ENCODE data around the gene POLR3H.
"Not testable (repeated sequence)": the region's sequence is repeated elsewhere in the genome, so short reads cannot be mapped to it uniquely, and the experiment has no call there.

POLR3H gene, protein sequence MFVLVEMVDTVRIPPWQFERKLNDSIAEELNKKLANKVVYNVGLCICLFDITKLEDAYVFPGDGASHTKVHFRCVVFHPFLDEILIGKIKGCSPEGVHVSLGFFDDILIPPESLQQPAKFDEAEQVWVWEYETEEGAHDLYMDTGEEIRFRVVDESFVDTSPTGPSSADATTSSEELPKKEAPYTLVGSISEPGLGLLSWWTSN

DNA sequence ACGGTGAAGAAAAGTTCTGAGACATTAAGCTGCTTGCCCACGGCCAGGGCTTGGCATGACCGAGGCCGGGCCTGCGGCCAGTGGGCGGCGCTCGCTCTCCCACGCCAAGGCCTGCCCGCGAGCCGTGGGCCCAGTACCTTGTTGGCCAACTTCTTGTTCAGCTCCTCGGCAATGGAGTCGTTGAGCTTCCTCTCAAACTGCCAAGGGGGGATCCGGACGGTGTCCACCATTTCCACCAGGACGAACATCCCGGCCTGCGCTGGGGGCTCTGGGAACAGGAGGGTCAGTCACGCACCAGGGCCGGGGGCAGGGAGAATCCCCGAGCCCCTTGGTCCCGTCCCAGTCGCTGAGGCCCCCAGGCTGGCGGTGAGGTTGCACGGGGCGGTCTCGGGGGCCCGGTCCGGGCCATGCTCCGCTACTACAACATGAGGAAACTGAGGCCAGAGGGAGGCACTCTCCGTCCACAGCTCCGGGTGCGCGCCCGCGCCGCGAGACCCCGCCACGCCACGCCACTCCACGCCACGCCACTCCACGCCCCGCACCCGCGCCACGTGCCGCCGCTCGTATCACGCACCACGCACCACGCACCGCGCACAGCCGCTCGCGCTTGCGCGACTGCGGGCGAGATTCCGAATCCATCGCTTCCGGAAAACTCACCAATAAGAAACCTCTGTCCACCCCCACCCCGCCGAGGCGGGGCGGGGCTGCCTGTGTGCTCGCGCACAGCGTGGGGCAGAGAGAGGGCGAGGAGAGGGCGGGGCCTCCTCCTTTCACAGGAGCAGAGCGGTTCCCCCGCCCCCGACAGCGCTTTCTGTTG is at the start of gene POLR3H:
TSS of gene POLR3H (minus strand) at position 617 of the 817 bp plus-strand sequence. CDS start at position 248, 369 bp downstream.
- peak; percentile 97 for DNase-seq

DNA sequence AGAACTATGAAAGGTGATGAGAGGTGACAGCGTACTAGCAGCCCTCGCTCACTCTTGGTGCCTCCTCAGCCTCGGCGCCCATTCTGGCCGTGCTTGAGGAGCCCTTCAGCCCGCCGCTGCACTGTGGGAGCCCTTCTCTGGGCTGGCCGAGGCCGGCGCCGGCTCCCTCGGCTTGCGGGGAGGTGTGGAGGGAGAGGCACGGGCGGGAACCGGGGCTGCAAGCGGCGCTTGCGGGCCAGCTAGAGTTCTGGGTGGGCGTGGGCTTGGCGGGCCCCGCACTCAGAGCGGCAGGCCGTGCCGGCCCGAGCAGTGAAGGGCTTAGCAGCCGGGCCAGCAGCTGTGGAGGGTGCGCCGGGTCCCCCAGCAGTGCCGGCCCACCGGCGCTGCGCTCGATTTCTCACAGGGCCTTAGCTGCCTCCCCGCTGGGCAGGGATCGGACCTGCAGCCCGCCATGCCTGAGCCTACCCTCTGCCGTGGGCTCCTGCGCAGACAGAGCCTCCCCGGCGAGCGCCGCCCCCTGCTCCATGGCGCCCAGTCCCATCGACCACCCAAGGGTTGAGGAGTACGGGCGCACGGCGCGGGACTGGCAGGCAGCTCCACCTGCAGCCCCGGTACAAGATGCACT is 49.2 kb upstream of the POLR3H start:
- not testable (repeated sequence) for DNase-seq

DNA sequence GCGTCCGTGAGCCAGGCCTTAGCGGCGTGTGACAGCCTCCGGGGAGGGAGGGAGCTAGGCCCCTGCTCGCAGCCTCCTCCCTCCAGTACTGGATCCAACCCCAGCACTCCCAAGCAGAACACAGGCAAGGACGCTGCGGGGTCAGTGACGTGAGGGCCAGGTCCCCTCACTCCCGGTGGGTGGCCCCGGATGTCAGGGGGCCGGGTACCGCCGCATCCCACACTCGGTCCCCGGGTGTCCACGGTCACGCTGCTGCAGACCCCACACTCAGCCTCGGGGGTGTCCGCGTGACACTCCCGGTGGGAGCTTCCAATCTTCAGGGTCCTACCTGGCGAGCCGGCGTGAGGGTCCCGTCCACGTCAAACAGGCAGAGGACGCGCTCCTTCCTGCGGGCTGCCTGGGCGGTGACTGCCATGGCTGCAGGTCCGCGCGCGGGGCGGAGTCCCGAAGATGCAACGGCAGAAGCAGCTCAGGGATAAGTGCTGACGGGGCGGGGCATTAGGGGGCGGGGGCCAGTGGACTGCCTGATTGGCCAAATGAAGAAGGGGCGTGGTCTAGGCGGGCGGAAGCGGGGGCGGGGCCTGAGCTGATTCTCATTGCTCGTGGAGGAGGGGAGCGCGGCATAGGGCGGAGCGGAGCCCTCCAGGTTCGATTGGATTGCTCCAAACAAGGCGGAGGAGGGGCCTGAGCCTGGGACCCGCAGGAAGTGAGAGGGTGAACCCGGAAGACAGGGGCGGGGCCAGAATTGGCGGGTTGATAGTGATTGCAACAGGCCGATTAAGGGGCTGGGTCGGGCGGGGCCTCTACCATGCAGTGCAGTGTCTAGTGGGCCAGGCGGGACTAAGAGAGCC is 45.3 kb upstream of the POLR3H start, which contains the start of gene PMM1:
TSS of gene PMM1 (minus strand) at position 450 of the 851 bp plus-strand sequence. CDS start at position 415, 35 bp downstream.
- DNase-seq, result peak; percentile 100

DNA sequence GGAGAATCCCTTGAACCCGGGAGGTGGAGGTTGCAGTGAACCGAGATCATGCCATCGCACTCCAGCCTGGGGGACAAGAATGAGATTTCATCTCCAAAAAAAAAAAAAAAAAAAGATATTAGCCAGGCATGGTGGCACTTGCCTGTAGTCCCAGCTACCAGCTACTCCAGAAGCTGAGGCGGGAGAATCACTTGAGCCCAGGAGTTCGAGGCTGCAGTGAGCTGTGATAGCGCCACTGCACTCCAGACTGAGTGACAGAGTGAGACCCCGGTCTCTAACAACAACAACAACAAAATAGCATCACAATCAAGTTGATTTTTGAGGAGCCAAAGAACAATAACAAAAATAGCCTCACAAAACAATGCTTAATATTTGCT is 43.1 kb upstream of the POLR3H start:
- no peak for DNase-seq

DNA sequence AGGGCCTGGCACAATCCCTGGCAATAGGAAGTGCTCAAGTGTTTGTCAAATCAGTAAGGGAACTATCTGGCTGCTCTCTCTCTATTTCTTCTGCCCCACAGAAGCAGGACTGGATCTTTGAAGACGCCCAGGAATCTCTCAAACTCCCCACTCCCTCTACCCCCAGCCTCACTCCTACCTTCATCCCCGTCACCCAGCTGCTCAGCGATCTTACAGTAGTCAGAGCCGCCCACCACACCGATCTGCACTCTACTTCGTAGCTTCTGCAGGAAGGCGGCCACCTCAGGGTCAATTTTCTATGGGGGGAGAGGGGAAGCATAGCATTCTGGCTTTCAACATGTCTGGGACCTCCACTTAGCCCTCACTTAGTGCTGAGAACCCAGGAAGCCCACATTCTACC is 41.6 kb upstream of the POLR3H start:
- no peak for DNase-seq

DNA sequence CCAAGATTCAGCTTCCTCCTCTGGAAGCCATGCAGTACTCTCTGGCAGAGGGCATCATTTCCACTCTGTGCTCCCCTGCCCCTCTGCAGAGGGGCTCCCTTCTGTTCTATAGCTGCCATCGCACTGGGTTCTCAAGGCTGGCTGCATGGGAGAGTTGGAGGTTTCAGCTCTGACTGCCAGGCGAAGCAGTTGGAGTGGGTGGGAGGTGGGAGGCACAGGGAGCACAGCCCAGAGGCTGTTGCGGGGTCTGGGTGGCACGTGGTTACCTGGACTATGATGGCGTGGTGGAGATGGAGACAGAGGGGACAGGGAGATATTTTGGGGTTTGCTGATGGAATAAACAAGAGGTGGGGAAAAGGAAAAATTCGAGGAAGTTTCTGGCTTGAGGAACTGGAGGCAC is 40.6 kb upstream of the POLR3H start:
- no peak for DNase-seq

DNA sequence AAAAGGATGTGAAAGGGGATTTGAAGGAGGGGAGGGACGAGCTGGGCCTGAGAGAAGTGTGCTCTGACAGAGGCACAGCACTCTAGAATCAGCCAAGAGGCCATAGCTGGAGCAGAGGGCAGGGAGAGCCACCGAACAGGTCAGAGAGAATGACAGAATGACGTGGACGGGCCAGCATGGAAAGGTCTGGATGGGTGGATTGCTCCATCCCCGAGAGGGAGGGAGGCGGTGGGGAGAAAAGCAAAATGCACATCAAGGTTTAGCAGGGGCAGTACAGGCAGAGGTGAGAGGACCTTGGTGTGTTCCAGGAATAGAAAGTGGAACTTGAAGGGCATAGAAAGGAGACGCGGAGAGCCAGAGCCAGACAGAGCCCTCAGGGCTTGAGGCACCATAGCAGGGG is 38.4 kb upstream of the POLR3H start:
- no peak for DNase-seq

DNA sequence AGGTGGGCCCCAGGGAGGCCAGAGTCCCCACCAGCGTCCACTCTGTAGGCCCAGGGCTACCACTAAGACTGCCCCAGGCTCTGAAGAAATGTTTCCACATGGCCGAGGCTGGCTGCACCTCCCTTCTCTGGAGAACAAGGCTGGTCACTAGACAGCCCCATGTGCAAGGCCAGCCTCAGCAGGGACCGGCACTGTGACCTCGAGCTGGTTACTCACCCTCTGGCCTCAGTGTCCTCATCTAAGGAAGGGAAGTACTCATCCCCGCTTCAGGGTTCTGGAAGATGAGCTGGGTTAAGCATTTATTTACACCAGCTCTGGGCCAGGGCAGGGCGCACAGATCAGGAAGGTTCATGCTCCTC is 35.7 kb upstream of the POLR3H start:
- no peak for DNase-seq

DNA sequence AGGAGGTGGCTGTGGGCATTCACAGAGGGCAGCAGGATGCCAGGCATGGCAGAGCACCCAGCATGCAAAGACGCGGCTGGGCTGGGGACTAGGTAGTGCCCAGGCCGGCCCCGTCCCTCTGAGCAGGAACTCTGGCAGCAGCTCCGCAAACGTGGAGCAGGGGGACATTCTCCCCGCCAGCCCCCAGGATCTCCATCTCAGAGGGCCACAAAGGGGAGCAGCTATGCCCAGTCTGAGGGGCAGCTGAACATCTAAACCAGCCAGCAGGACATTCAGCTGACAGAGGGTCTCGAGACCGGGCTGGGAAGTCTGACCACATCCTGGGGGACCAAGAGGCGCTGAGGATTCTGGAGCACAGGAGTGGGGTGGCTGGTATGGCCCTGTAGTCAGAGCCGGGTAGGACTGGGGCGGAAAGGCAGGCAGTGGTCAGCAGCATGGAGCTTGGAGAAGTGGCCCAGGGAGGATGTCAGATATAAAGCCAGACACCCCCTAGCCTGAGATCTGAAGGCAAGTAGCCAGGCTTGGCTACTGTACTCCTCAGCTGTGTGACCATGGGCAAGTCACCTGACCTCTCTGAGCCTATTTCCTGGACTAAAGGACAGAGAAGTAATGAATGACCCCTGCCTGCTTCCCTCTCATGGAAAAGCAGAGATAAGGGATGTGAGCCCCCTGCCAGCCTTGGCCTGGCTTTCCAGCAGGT is 35.2 kb upstream of the POLR3H start:
- no peak for DNase-seq

DNA sequence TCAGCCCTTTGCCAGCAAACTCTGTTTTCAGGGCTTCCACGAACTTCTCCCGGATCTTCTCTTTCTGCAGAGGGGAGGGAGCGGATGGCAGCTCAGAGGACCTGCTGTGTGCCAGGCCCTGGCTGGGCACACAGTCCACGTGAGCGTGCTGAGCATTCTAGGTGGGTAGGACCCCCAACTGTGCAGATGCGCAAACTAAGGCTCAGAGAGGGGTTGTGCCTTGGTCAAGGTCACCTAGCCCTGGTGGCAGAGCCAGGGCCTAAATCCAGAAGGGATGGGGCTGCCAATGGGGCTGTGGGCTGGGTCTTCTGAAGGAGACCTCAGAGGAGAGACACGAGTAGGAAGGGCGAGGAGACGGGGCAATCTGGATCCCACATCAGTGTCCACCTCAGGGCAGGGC is 34.5 kb upstream of the POLR3H start:
- DNase-seq, result no peak

DNA sequence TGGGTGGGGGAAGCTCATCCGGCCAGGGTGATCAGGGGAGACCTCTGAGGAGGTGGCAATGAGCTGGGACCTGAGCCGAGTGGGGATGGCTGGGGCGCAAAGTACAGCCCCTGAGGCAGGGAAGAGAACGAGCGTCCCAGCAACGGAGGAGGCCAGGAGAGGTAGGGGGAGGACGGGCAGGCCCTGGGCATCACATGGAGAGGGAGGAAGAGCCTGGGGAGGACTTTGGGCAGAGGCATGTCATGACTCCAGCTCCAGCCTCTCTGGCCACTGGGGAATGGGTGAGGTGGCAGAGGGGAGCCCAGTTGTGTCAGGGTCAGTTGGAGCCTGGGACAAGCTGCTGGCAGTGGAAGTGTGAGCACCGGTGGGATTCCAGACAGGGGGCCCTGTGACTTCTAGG is 33.8 kb upstream of the POLR3H start:
- no peak for DNase-seq

DNA sequence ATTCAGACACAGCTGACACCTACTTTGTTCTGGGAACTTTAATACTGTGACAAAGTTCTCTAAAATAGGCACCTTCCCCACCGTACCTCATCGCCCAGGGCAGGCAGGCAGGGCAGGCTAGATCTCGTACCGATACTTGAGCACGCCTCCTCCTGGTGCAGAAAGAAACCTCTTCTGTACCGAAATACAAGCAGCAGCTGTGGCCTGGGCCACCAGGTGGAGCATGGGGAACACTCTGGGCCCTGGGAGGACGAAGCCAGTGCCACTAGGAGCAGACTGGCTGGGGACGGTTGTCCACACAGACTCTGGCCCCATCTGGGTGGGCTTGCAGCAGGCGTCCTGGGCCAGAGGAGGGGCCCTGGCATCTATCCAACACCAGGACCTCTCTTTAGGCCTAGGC is 32.6 kb upstream of the POLR3H start:
- no peak for DNase-seq

DNA sequence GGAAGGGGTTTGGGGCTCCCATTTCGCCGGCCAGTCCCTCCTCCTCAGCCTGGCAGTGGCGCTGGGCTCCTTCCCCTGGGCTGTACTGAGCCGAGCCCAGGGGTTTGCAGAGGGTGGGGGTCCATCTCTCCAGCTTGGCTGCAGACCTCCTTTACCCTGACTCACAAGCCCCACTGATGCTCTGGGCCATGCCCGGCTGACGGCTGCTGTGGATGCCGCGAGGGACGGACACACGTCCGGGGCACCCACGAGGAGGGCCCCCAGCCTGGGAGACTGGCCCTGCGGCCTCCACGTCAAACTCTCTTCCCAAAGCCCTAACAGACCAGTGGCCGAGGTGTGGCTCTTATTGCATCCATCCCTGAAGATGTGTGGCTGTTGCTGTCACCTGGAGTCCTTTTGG is 31.3 kb upstream of the POLR3H start:
- DNase-seq, result no peak

DNA sequence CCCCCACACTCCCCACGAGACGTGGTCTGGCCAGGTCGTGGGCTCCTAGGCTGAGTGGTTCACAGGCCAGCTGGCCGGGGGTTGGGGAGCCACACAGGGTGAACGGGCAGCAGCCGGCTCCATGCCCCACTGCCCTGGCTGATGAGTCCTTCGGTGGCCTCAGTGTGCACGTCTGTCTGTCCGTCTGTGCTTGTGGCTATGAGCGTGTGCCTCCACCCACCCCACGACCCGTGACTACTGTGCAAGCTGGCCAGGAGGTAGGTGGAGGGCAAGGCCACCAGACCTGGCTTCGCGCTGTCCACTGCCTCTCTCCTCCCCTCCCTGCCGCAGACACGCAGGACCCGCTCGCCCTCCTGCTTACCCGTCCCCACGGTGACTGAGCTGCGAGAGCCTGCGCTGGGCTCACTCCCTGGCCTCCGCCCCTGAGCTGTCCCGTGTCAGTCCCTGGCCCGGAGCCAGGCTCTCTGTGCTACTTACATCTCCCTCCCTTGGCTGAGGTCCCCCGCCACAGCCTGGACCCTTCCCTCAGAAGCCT is 30.6 kb upstream of the POLR3H start:
- DNase-seq, result peak; percentile 35

DNA sequence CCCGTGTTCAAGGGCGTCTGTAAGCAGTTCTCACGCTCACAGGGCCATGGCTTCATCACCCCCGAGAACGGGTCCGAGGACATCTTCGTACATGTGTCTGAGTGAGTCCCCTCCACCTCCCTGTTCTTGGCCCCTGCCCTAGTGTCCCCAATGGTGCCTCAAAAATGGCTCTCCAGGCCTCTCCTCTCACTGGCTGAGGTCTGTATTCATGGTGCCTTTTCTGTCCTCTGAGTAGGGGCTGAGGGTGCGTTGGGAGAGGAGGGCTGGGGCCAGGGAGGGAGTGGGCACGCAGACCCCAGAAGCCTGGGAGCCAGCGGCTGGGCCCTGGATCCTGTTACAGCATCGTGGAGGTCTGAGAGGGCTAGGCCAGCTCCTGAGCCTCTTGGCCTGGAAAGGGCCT is 29.4 kb upstream of the POLR3H start:
- no peak for DNase-seq

DNA sequence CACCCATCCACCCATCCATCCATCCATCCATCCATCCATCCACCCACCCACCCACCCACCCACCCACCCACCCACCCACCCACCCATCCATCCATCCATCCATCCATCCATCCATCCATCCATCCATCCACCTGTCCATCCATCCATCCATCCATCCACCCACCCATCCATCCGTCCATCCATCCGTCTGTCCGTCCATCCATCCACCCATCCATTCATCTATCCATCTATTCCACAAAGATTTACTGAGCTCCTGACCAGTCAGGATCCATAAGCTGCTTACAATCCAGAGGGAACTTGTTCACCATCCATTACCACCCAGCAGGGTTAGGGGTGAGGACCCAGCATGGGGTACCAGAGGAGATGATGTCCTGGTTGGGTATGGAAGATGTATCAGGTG is 28.0 kb upstream of the POLR3H start:
- DNase-seq, result not testable (repeated sequence)

DNA sequence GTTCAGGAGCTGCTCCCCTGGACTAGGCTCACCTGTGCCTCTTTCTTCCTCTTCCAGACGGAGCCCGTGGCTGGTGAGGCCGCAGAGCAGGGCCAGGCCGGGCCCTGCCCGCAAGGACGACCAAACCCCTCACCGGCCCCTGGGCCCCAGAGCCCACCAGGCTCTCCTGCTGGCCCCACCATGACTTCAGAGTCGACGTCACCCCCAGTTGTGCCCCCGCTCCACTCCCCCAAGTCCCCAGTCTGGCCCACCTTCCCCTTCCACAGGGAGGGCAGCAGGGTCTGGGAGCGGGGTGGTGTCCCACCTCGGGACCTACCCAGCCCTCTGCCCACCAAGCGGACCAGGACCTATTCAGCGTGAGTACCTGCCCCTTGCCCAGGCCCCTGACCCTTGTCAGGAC is 27.5 kb upstream of the POLR3H start:
- no peak for DNase-seq

DNA sequence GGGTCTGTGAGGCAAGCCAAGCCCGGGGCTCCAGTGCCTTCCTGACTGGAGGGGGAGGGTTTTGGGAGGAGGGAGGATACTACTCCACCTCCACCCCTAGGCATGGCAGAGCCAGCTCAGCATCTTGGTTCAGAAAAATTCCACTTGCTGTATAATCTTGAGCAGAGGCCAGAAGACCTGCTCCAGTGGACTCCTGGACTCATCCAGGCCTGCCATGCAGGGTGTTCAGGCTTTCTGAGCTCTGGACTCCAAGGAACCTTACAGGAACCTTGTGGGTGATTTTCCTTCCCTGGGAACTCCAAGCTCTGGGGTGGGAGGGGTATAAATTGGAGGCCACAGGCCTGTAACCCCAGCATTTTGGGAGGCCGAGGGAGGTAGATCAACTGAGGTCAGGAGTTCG is 26.0 kb upstream of the POLR3H start:
- no peak for DNase-seq

DNA sequence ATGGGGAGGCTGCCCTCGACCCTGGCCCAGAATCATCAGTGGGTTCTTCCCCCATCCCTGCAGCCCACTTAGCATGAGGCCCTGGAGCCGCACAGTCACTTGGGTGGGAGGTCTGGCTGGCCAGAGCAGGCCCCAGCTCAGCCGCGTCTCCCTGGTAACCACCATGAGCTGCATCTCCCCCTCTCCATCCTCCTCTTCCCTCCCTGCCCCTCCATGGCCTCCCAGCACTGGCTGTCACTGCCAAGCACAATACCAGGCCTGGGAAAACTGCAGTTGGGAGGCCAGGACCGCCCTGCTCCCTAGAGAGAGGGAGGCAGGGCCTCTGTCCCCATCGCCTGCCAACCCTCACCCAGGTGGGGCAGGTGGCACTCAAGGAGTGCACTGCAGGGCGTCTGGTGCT is 24.5 kb upstream of the POLR3H start:
- DNase-seq, result no peak

DNA sequence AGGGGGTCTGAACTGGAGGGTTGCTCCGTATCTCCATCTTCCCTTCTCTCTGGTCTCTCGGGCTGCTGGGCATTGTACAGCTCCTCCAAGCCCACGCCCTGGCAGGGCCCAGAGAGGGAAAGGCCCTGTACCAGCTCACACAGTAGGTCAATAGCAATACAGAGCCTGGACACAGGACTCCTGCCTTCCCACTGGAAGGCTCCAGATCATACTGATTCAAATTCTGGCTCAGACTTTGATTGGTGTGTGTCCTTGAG is 23.2 kb upstream of the POLR3H start:
- DNase-seq, result no peak

DNA sequence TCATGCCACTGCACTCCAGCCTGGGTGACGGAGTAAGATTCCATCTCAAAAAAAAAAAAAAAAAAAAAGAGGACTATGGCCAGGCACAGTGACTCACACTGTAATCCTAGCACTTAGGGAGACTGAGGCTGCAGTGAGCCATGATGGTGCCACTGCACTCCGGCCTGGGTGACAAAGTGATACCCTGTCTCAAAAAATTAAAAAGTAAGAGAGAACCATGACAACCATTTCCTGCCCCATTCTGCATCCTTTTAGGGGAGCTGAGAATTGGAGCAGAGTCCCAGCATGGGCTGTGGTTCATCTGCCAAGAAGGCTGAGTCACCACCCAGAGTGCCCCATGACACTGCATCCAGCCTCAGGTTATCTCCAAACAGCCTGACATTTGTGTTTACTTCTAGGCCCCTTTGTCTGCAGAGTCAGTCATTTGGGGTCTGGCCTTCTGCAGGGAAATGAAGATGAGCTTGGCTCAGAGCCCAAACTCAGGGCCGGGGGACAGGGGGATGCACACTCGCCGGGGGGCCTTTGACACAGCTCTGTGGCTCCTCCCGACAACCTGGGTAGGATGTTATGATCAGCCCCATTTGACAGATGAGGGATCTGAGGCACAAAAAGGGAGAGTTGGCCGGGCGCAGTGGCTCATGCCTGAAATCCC is 21.3 kb upstream of the POLR3H start:
- no peak for DNase-seq

DNA sequence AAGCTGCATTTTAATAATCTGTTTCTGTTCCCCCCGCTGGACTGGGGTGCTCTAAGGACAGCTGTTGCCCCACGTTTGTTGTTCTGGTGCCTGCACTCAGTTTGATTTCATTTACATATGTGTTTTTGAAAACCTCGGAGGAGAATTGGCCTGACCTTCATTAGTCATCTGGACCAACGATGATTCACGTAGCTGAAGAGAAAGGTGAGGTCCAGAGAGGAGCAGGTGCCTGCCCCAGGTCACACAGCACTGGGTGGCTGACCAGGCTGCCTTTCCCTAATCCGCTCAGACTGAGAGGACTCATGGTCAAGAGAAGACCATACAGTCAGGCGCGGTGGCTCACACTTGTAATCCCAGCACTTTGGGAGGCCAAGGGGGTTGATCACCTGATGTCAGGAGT is 20.3 kb upstream of the POLR3H start:
- no peak for DNase-seq

All from midbrain (tissue), 1 donor.